Right lobe of liver (tissue), 6 donors: ENCODE measurements around the gene CACNA1B. TPM values are rescaled to one million over a fixed set of nuclear protein-coding genes. Genes with fewer than 3 reads are reported as not detected.

ENCODE experiments used
- ATAC-seq, 4 donors: fragments of 200-7000 bp; cut with Tn5 transposase; one replicate each; pipeline ENCODE4 v1.9.1; 2020; ENCODE audit warnings: mild to moderate bottlenecking in 4 of 4, moderate library complexity in 4 of 4
- DNase-seq, 3 donors: peaks; one replicate each; pipeline ENCODE4 v3.0.0-alpha.2; 2020
- H3K27ac ChIP-seq, 3 donors: fragments of 200-600 bp; one replicate each; pipeline ENCODE4 v1.8.0; 2022
- H3K27me3 ChIP-seq, 2 donors: fragments of 200-600 bp; one replicate each; pipeline ENCODE4 v1.8.0; 2022
- H3K36me3 ChIP-seq, 4 donors: fragments of 200-600 bp; sonication (generic) in 1 of 4; one replicate each; pipeline versions ENCODE4 v1.5.1 to v1.8.0; 2017 to 2022; ENCODE audit warnings: control low read depth in 1 of 4
- H3K4me1 ChIP-seq, 4 donors: fragments of 200-600 bp; sonication (generic) in 1 of 4; one replicate each; pipeline versions ENCODE4 v1.5.1 to v1.8.0; 2017 to 2022; ENCODE audit warnings: control low read depth in 1 of 4
- H3K4me3 ChIP-seq, 3 donors: fragments of 200-600 bp; one replicate each; pipeline ENCODE4 v1.8.0; 2022
- H3K9me3 ChIP-seq, 4 donors: fragments of 200-600 bp; sonication (generic) in 1 of 4; one replicate each; pipeline versions ENCODE4 v1.5.1 to v1.8.0; 2017 to 2022; ENCODE audit warnings: control low read depth in 1 of 4
- CTCF ChIP-seq, 4 donors: fragments of 200-600 bp in 3 of 4; fragments of 450-650 bp in 1 of 4; IDR thresholded peaks; one replicate each; pipeline versions ENCODE4 v1.5.1 to v1.8.0; 2016 to 2022; ENCODE audit warnings: antibody characterized with exemption in 4 of 4, mild to moderate bottlenecking in 2 of 4
- POLR2A ChIP-seq: fragments of 450-650 bp; IDR thresholded peaks from one replicate; pipeline ENCODE4 v1.6.1; 2017; ENCODE audit warnings: antibody characterized with exemption, mild to moderate bottlenecking
- WGBS: methylation state at CpG from one replicate; pipeline ENCODE4 v1.1.6; 2018; ENCODE audit warnings: low coverage, low lambda C conversion rate; ENCODE audit not compliant: insufficient coverage; ENCODE audit errors: missing lambda C conversion rate; 5-methylcytosine and 5-hydroxymethylcytosine counted together
- intact Hi-C, 2 donors: fragments of 100-400 bp; cut with DNase I; formaldehyde crosslinking; loops; one replicate each; pipeline versions ENCODE4 v1.11.2 to v1.14.1; 2022
- total RNA-seq, 6 experiments: library from RNA; depleted of rRNA in 2 of 6; stranded (reverse); fragments of >200 nt in 2 of 6; fragmentation: NEBNext Ultra II Directional in 3 of 6; extraction: Animal tissue kit (Norgen Biotek cat#: 25700) in 3 of 6; gene quantifications; one replicate each; pipeline versions ENCODE4 v1.1.0 to v1.2.4, GENCODE V29; 2016 to 2023
- donor health status: DM: no; HTN: yes; CAD: no.
- donor health status: DM: no; HTN: no; CAD: no.
- donor health status: DM: no; HTN: no; CAD: no.
- donor health status: DM: no; HTN: yes; CAD: no.
- donor health status: DM: no; HTN: yes; CAD: no.

The CACNA1B gene
- total RNA-seq, 6 experiments from 2014 or later = not detected

GRCh38 chr9:137865581-137866145 lies 11.9 kb upstream of the CACNA1B start:
- Histone ChIP-seq H3K9me3 (no peaks in the 10 kb centered on the region), H3K4me1 (no peaks in the 10 kb centered on the region), H3K27me3 (no peaks in the 10 kb centered on the region), H3K36me3 (no peaks in the 10 kb centered on the region), H3K27ac (no peak overlapping the region), H3K4me3 (no peak overlapping the region)
- intact Hi-C loops = no loop called here
- 22% methylated on average over 6 of the region's 18 CpGs for WGBS
- no peak for ATAC-seq
- DNase-seq = no peak
- no peak for TF ChIP-seq POLR2A
- no peak for TF ChIP-seq CTCF (IDR thresholded peaks at IDR 0.05)

GRCh38 chr9:137866226-137867141 lies 11.1 kb upstream of the CACNA1B start:
- Histone ChIP-seq H3K27me3 (no peaks in the 10 kb centered on the region), H3K36me3 (no peaks in the 10 kb centered on the region), H3K4me3 (no peak overlapping the region), H3K9me3 (no peaks in the 10 kb centered on the region), H3K27ac (no peak overlapping the region), H3K4me1 (no peaks in the 10 kb centered on the region)
- intact Hi-C loops = no loop called here
- DNase-seq (no peak), ATAC-seq (no peak)
- TF ChIP-seq CTCF (IDR thresholded peaks at IDR 0.05) (no peak), POLR2A (no peak)
- 34% methylated on average over 7 of the region's 21 CpGs for WGBS

- H3K36me3 ChIP-seq = no peaks in the 10 kb centered on the region
- no peak for TF ChIP-seq CTCF (IDR thresholded peaks at IDR 0.05)
- TF ChIP-seq POLR2A = no peak
- no peaks in the 10 kb centered on the region for H3K9me3 ChIP-seq
- intact Hi-C loops = no loop called here
- 60% methylated on average over 3 of the region's 3 CpGs for WGBS
- DNase-seq (no peak), ATAC-seq (no peak)
- H3K4me3 ChIP-seq = no peak overlapping the region
- H3K27ac ChIP-seq = no peak overlapping the region
- H3K4me1 ChIP-seq = no peaks in the 10 kb centered on the region
- no peaks in the 10 kb centered on the region for H3K27me3 ChIP-seq
These were observed 7.2 kb upstream of the CACNA1B start for GRCh38 chr9:137870432-137870831.

- no peaks in the 10 kb centered on the region for H3K9me3 ChIP-seq
- 53% methylated on average over 3 of the region's 10 CpGs for WGBS
These were observed 5.3 kb upstream of the CACNA1B start for GRCh38 chr9:137872296-137872695.

More at GRCh38 chr9:137872296-137872695, 5.3 kb upstream of the CACNA1B start:
- ATAC-seq (no peak), DNase-seq (no peak)
- H3K4me1 ChIP-seq = no peaks in the 10 kb centered on the region
- intact Hi-C loops = no loop called here
- no peaks in the 10 kb centered on the region for H3K36me3 ChIP-seq
- no peak overlapping the region for H3K4me3 ChIP-seq
- no peaks in the 10 kb centered on the region for H3K27me3 ChIP-seq
- TF ChIP-seq POLR2A (no peak), CTCF (IDR thresholded peaks at IDR 0.05) (no peak)
- H3K27ac ChIP-seq = no peak overlapping the region
